Peyer's patch (tissue), 4 donors: ENCODE measurements around the gene IVD. TPM values are rescaled to one million over a fixed set of nuclear protein-coding genes. Genes with fewer than 3 reads are reported as not detected.

Experiments used
- DNase-seq, 3 donors: peaks; one replicate each; pipeline ENCODE4 v3.0.0-alpha.2; 2017 to 2019
- H3K27ac ChIP-seq, 4 donors: fragments of 200-600 bp; sonication (generic); one replicate each; pipeline ENCODE4 v1.5.1; 2016 to 2019
- H3K27me3 ChIP-seq, 2 donors: fragments of 200-600 bp; sonication (generic); one replicate each; pipeline ENCODE4 v1.5.1; 2019
- H3K36me3 ChIP-seq, 3 donors: fragments of 200-600 bp; sonication (generic); one replicate each; pipeline ENCODE4 v1.5.1; 2016 to 2019
- H3K4me1 ChIP-seq, 4 donors: fragments of 200-600 bp; sonication (generic); one replicate each; pipeline ENCODE4 v1.5.1; 2016 to 2019
- H3K4me3 ChIP-seq, 4 donors: fragments of 200-600 bp; sonication (generic); 1 replicate in 3 of 4; 2 replicates in 1 of 4; pipeline ENCODE4 v1.5.1; 2016 to 2019; ENCODE audit warnings: mild to moderate bottlenecking in 1 of 4
- H3K9me3 ChIP-seq, 4 donors: fragments of 200-600 bp; sonication (generic); one replicate each; pipeline ENCODE4 v1.5.1; 2016 to 2019; ENCODE audit warnings: mild to moderate bottlenecking in 1 of 4
- POLR2A ChIP-seq, 2 donors: fragments of 450-650 bp; IDR thresholded peaks; one replicate each; pipeline ENCODE4 v1.5.1; 2017; ENCODE audit warnings: antibody characterized with exemption in 2 of 2, mild to moderate bottlenecking in 2 of 2, moderate library complexity in 2 of 2
- total RNA-seq, 4 donors: library from RNA; depleted of rRNA; stranded (reverse); fragments of >200 nt; gene quantifications; one replicate each; pipeline ENCODE4 v1.1.0, GENCODE V29; 2016
- TF ChIP-seq, protein P1 (sequence below), 6 experiments: fragments of 450-650 bp in 4 of 6; fragments of 200-600 bp in 2 of 6; sonication (generic) in 1 of 6; IDR thresholded peaks; one replicate each; pipeline ENCODE4 v1.5.1; 2017 to 2019; ENCODE audit warnings: antibody characterized with exemption in 6 of 6, mild to moderate bottlenecking in 3 of 6, moderate library complexity in 1 of 6

IVD gene
- total RNA-seq, 4 donors from 2014 or later: 42.9 to 87.6 (median 71.1) TPM

DNA sequence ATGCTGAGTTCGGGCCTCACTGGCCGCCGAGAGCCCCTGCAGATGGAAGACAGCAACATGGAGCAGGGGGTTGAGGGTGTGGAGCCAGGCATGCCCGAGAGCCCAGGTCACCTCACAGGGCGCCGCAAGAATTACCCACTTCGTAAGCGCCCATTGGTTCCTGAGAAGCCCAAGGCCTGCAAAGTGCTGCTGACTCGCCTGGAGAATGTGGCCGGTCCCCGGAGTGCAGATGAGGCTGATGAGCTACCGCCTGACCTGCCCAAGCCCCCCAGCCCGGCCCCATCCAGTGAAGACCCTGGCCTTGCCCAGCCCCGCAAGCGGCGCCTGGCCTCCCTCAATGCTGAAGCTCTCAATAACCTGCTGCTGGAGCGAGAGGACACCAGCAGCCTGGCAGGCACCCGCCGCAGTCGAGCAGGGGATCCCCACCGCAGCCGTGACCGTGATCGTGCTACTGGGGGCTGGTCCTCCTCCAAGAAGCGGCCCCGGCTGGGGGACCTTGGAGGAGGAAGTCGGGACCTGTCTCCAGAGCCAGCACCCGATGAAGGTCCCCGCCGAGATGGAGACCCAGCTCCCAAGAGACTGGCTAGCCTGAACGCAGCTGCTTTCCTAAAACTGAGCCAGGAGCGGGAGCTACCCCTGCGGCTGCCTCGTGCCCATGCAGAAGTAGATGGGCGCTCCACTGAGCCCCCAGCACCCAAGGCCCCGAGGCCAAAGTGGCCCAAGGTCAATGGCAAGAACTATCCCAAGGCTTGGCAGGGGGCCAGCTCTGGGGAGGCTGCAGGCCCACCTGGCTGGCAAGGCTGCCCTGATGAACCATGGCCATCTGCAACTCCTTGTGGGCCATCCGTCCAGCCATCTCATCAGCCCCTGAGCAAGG lies 53.1 kb downstream of the IVD start:
- Histone ChIP-seq H3K27ac (no peak overlapping the region), H3K4me1 (peaks cover 5 to 30% (median 10%) of the 10 kb centered on the region in 4 donors), H3K27me3 (no peaks in the 10 kb centered on the region), H3K9me3 (no peaks in the 10 kb centered on the region), H3K36me3 (peaks cover 0 to 50% (median 0%) of the 10 kb centered on the region in 3 donors), H3K4me3 (no peak overlapping the region)
- TF ChIP-seq, protein P1, sequence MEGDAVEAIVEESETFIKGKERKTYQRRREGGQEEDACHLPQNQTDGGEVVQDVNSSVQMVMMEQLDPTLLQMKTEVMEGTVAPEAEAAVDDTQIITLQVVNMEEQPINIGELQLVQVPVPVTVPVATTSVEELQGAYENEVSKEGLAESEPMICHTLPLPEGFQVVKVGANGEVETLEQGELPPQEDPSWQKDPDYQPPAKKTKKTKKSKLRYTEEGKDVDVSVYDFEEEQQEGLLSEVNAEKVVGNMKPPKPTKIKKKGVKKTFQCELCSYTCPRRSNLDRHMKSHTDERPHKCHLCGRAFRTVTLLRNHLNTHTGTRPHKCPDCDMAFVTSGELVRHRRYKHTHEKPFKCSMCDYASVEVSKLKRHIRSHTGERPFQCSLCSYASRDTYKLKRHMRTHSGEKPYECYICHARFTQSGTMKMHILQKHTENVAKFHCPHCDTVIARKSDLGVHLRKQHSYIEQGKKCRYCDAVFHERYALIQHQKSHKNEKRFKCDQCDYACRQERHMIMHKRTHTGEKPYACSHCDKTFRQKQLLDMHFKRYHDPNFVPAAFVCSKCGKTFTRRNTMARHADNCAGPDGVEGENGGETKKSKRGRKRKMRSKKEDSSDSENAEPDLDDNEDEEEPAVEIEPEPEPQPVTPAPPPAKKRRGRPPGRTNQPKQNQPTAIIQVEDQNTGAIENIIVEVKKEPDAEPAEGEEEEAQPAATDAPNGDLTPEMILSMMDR (IDR thresholded peaks at IDR 0.05): no peak
- no peak for TF ChIP-seq POLR2A (IDR thresholded peaks at IDR 0.05)
- DNase-seq: peak in 1 of 3 donors; percentile 47

DNA sequence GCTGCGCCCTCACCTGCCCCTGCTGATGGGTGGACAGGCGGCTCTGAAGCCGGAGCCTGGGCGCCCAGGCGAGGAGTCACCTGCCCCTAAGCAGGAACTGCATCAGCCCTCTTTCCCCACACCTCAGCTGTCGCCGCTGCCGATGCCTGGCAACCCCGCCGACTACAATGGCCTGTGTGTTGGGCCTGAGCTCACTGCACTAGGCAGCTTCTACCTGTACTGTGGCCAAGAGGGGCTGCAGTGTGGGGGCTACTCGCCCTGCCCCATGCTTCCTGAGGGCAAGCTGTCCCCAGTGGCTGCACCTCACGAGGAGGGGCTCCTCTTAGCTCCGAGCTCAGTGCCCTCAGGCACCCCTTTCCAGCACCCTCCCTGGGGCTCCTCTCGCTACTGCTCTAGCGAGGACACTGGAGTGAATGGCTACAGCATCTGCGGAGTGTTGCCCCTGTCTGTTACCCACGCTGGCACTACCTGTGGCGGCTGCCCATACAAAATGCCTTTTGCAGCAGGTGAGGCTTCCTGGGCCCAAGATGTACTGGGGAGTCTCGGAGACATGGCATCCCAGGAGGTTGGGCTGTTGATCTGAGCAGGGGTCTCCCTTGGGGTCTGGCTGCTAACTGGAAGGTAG lies 53.9 kb downstream of the IVD start:
- peak in 1 of 3 donors; percentile 31 for DNase-seq
- no peak for TF ChIP-seq POLR2A (IDR thresholded peaks at IDR 0.05)
- TF ChIP-seq, protein P1 (IDR thresholded peaks at IDR 0.05): no peak
- peaks cover 0 to 56% (median 0%) of the 10 kb centered on the region in 3 donors for H3K36me3 ChIP-seq

DNA sequence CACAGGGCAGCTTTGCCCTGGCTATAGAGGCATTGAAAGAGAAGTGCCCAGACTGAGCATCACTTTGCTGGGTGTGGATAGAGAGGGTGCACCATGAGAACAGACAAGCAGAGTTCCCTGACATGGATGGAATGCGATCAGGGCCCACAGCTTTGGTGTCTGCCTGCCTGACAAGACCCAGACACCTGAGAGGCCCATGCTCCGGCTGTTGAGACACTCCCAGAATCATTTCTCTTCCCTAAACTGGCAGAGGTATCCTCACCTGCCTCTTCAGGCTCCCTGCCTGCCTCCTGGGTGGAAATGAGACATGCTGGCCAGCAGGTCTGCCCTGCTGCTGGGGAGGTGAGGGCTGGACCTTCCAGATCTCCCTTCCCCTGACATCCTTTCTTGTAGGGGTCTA lies 54.8 kb downstream of the IVD start:
- Histone ChIP-seq H3K4me3 (no peak overlapping the region), H3K27ac (no peak overlapping the region), H3K27me3 (no peaks in the 10 kb centered on the region), H3K4me1 (peaks cover 0 to 13% (median 2%) of the 10 kb centered on the region in 4 donors), H3K9me3 (no peaks in the 10 kb centered on the region), H3K36me3 (peaks cover 0 to 65% (median 0%) of the 10 kb centered on the region in 3 donors)
- no peak for TF ChIP-seq POLR2A (IDR thresholded peaks at IDR 0.05)
- TF ChIP-seq, protein P1 (IDR thresholded peaks at IDR 0.05): no peak
- peak in 1 of 3 donors; percentile 25 for DNase-seq

More for the DNA sequence above, 53.9 kb downstream of the IVD start:
- Histone ChIP-seq H3K27me3 (no peaks in the 10 kb centered on the region), H3K4me3 (no peak overlapping the region), H3K27ac (no peak overlapping the region), H3K9me3 (no peaks in the 10 kb centered on the region), H3K4me1 (peaks cover 3 to 22% (median 5%) of the 10 kb centered on the region in 4 donors)

DNA sequence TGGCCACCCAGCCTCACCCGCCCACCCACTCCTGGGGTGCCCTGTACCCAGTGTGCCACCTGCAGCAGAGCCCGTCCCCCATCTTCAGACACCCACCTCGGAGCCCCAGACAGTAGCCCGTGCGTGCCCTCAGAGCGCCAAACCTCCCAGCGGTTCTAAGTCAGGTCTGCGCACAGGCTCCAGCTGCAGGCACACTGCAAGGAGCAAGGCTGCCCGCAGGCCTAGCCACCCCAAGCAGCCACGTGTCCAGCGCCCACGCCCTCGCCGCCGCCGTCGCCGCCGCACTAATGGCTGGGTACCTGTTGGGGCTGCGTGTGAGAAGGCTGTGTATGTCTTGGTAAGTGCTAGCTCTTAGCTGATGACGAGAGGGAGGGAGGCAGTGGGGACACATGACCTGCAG lies 56.4 kb downstream of the IVD start:
- Histone ChIP-seq H3K36me3 (peaks cover 0 to 80% (median 0%) of the 10 kb centered on the region in 3 donors), H3K9me3 (no peaks in the 10 kb centered on the region), H3K27me3 (no peaks in the 10 kb centered on the region), H3K27ac (no peak overlapping the region), H3K4me3 (no peak overlapping the region), H3K4me1 (no peaks in the 10 kb centered on the region)
- peak in 1 of 3 donors; percentile 32 for DNase-seq
- TF ChIP-seq, protein P1 (IDR thresholded peaks at IDR 0.05): no peak
- no peak for TF ChIP-seq POLR2A (IDR thresholded peaks at IDR 0.05)

DNA sequence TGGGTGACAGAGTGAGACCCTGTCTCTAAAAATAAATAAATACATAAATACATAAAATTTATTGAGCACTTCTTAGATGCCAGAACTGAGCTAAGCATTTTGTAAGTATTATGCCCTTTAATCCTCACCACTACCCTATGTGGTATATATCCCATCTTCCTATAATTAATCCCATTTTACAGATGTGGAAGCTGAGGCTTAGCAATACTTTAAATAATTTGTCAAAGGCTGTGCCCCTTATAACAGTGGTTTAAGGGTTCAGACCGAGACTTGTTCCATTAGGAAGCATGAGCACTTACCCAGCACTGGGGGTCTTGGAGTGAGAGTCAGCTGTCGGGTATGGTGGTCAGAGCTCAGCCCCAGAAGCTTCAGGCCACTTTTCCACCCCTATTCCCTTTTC lies 57.7 kb downstream of the IVD start:
- no peak for DNase-seq
- H3K4me1 ChIP-seq: no peaks in the 10 kb centered on the region
- peaks cover 0 to 81% (median 0%) of the 10 kb centered on the region in 3 donors for H3K36me3 ChIP-seq
- no peaks in the 10 kb centered on the region for H3K9me3 ChIP-seq
- H3K27ac ChIP-seq: no peak overlapping the region
- no peak for TF ChIP-seq POLR2A (IDR thresholded peaks at IDR 0.05)
- TF ChIP-seq, protein P1 (IDR thresholded peaks at IDR 0.05): no peak
- no peak overlapping the region for H3K4me3 ChIP-seq
- H3K27me3 ChIP-seq: no peaks in the 10 kb centered on the region
